ENCODE results near the gene ENC1.

- TF ChIP-seq CTCF (IDR thresholded peaks at IDR 0.05; ENCODE audit: control extremely low read depth in 1 of 3, insufficient read depth in 1 of 3, low read depth in 1 of 3, low read length in 3 of 3) (no peak), EZH2 (IDR thresholded peaks at IDR 0.05; ENCODE audit: low read depth, low read length, severe bottlenecking) (no peak), ATF2 (IDR thresholded peaks at IDR 0.05; ENCODE audit: low read length) (no peak), RAD21 (IDR thresholded peaks at IDR 0.05 in 1 of 2, conservative IDR thresholded peaks at IDR 0.05 in 1 of 2; ENCODE audit: low read depth in 2 of 2, low read length in 2 of 2) (no peak), HDAC2 (IDR thresholded peaks at IDR 0.05; ENCODE audit: borderline replicate concordance in 1 of 2, low read depth in 2 of 2, low read length in 2 of 2) (no peak), NRF1 (IDR thresholded peaks at IDR 0.05; ENCODE audit: low read depth, low read length) (no peak), MAX (IDR thresholded peaks at IDR 0.05) (no peak), POLR2AphosphoS5 (IDR thresholded peaks at IDR 0.05; ENCODE audit: low read depth, low read length) (no peak), SP1 (IDR thresholded peaks at IDR 0.05; ENCODE audit: low read depth, low read length) (no peak), TAF1 (IDR thresholded peaks at IDR 0.05; ENCODE audit: low read depth, low read length) (no peak), POU5F1 (IDR thresholded peaks at IDR 0.05; ENCODE audit: low read depth, low read length) (no peak), JUN (IDR thresholded peaks at IDR 0.05; ENCODE audit: low read depth, low read length) (no peak)
These were observed 25.3 kb upstream of the ENC1 start for GRCh38 chr5:74665816-74666215.
